ENCODE data around the gene UNK.

The UNK gene, protein sequence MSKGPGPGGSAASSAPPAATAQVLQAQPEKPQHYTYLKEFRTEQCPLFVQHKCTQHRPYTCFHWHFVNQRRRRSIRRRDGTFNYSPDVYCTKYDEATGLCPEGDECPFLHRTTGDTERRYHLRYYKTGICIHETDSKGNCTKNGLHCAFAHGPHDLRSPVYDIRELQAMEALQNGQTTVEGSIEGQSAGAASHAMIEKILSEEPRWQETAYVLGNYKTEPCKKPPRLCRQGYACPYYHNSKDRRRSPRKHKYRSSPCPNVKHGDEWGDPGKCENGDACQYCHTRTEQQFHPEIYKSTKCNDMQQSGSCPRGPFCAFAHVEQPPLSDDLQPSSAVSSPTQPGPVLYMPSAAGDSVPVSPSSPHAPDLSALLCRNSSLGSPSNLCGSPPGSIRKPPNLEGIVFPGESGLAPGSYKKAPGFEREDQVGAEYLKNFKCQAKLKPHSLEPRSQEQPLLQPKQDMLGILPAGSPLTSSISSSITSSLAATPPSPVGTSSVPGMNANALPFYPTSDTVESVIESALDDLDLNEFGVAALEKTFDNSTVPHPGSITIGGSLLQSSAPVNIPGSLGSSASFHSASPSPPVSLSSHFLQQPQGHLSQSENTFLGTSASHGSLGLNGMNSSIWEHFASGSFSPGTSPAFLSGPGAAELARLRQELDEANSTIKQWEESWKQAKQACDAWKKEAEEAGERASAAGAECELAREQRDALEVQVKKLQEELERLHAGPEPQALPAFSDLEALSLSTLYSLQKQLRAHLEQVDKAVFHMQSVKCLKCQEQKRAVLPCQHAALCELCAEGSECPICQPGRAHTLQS

GRCh38 chr17:75784473-75785015 lies at the start of gene UNK:
Gene UNK, plus strand, starts transcription at chr17:75784806. Its CDS starts 75 bp downstream, at chr17:75784881.
- peak; percentile 99 for DNase-seq

- no peak for DNase-seq
Measured at GRCh38 chr17:75736173-75736835, 48.3 kb upstream of the UNK start.

GRCh38 chr17:75737133-75737962 lies 47.3 kb upstream of the UNK start:
- DNase-seq, result no peak

GRCh38 chr17:75738218-75738802 lies 46.3 kb upstream of the UNK start:
- DNase-seq, result no peak

- no peak for DNase-seq
Measured at GRCh38 chr17:75739174-75739573, 45.4 kb upstream of the UNK start.

- no peak for DNase-seq
Measured at GRCh38 chr17:75739801-75740200, 44.8 kb upstream of the UNK start.

GRCh38 chr17:75740215-75740614 lies 44.4 kb upstream of the UNK start:
- DNase-seq, result no peak

- no peak for DNase-seq
Measured at GRCh38 chr17:75740631-75741077, 44.0 kb upstream of the UNK start.

DNA sequence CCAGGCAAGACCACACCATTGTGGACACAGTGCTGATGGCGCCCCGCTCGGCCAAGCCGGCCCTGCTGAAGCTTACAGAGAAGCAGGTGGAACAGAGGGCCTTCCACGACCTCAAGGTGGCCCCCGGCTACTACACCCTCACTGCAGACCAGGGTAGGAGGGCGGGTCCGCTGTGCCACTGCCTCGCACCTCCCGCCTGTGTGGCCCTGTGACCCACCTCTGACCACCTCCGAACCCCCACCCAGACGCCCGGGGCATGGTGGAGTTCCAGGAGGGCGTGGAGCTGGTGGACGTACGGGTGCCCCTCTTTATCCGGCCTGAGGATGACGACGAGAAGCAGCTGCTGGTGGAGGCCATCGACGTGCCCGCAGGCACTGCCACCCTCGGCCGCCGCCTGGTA lies 42.3 kb upstream of the UNK start:
- no peak for DNase-seq

DNA sequence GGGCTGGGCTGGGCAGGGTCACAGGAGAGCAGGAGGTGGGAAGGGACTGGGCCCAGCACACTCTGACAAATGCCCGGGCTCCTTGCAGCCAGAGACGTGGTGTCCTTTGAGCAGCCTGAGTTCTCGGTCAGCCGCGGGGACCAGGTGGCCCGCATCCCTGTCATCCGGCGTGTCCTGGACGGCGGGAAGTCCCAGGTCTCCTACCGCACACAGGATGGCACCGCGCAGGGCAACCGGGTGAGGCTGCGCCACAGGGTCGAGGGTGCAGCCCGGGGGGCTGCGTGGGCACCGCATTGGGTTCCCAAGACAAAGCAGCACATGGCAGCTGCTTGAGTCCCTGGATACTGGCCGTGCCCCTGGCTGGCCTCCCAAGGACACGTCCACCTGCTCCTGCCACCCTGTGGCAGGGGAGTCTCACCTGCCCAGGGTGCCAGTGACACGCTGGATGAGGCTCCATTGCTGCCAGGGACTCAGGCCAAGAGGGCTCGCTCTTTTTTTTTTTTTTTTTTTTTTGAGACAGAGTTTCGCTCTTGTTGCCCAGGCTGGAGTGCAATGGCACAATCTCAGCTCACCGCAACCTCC lies 40.9 kb upstream of the UNK start:
- DNase-seq, result no peak

DNA sequence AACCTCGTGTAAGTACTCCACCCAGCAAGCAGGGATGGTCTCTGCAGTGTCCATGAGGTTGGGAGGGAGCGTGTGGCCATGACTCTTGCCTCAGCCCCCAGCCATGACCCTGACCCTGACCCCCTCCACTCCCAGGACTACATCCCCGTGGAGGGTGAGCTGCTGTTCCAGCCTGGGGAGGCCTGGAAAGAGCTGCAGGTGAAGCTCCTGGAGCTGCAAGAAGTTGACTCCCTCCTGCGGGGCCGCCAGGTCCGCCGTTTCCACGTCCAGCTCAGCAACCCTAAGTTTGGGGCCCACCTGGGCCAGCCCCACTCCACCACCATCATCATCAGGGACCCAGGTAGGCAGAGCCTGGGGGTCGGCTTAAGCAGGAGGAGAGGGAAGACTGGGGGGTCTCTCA lies 35.9 kb upstream of the UNK start:
- DNase-seq, result no peak

DNA sequence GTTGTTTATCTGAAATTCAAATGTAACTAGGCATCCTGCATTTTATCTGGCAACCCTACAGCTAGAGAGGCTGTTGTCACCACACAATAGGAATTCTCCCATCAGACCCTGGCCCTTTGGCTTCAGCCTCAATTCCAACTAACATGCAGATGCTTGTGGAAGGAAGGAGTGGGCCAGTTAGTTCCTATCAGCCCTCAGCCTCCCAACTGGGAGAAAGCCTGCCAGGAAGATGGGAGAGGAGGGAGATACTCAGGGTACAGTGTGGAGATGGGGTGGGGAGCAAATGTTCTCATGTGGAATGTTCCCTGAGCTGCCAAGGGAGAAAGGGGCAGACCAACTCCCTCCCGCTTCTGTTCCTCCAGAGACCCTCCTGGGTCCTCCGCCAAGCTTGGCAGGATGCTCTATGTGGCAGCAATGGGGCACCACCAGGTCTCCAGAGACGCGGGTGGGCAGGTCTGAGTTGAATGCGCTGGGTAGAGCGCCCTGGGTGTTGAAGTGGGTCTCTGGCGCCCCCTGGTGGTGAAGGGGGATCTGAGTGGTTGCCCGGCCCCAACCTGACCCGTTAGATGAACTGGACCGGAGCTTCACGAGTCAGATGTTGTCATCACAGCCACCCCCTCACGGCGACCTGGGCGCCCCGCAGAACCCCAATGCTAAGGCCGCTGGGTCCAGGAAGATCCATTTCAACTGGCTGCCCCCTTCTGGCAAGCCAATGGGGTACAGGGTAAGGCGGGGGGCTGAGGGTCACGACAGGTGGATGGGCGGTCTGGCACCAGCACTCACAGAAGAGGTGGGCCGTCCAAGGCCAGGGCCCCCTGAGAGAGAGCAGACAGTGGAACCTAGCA lies 34.8 kb upstream of the UNK start:
- peak; percentile 80 for DNase-seq

DNA sequence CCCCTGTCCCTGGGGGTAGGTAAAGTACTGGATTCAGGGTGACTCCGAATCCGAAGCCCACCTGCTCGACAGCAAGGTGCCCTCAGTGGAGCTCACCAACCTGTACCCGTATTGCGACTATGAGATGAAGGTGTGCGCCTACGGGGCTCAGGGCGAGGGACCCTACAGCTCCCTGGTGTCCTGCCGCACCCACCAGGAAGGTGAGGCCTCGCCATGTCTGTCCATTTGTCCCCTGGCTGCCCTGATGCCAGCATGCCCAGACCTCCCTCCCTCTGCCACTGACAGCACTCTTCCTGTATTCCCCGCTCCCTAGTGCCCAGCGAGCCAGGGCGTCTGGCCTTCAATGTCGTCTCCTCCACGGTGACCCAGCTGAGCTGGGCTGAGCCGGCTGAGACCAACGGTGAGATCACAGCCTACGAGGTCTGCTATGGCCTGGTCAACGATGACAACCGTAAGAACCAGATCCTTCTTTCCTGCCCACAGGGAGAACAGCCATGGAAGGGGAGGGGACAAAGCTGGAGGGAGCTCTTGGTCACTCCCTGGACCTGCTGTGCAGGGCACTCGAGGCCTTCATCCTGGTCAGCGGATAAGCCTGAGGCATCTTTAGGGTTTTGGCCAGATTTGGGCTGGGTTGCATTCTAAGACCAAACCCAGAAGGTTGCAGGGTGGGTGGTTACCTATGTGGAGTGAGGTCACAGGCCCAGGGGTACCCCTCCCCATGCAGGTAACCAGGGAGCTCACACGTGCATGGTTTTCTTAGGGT lies 33.8 kb upstream of the UNK start:
- no peak for DNase-seq

DNA sequence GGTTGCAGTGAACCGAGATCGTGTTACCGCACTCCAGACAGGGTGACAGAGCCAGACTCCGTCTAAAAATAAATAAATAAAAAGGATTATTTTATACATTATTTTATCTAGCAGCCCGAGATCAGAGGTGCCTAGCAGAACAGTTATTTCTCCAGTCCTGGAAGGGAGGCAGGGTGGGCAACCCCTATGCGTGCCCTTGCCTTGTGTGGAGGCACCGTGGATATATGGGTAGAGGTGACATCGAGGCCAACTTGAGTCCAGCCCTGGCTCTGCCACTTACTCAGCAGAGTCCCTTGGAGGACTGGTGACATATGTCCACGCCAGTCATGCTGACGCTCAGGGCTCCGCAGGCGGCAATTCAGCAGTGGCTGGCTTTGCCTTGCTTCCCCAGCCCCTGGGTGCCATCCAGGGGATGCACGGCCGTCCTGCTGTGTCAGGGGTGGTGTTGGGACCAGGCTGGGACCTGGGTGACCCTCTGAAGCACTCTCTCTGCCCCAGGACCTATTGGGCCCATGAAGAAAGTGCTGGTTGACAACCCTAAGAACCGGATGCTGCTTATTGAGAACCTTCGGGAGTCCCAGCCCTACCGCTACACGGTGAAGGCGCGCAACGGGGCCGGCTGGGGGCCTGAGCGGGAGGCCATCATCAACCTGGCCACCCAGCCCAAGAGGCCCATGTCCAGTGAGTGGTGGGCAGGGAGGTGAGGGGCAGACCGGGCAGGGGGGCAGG lies 32.8 kb upstream of the UNK start:
- DNase-seq, result no peak

GRCh38 chr17:75752405-75752709 lies 32.2 kb upstream of the UNK start:
- no peak for DNase-seq

- DNase-seq, result no peak
Measured at GRCh38 chr17:75752802-75753513, 31.6 kb upstream of the UNK start.

- peak; percentile 86 for DNase-seq
Measured at GRCh38 chr17:75753514-75754377, 30.9 kb upstream of the UNK start.

Data from right hindlimb (tissue), 1 donor.